Measurements from ENCODE around the gene OPTC. TPM values are rescaled to one million over a fixed set of nuclear protein-coding genes. Genes with fewer than 3 reads are reported as not detected.

Gene OPTC
- total RNA-seq, 4 donors from 2014 or later = not detected

DNA sequence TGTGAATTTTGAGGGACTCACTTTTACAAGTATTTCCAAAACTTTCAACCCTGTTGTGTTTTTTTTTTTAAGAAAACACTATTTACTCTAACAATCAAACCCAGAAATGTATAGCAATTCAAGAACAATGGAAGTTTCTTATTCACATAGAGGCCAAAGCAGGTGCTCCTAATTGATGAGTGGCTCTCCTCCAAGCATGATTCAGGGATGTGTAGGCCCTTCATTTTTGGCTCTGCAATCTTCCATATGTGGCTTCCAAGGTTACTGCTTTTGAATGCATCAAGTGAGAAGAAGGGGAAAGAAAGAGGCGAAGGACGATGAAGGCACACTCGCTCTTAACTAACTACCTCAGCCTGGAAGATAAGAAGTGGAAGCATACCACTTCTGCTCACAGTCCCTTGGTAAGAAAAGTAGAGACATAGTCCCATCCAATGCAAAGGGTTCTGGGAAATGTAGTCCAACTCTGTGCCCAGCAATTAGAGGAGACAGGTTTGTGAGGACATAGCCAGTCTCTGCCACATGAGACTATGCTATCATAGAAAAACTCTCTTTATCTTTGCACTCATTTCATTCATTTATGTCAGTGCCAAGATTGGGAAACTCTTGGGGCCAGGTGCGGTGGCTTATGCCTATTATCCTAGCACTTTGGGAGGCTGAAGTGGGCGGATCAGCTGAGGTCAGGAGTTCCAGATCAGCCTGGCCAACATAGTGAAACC is 46.0 kb downstream of the OPTC start:
- 89% methylated on average over 5 of the region's 5 CpGs for WGBS
- no peaks in the 10 kb centered on the region for H3K9me3 ChIP-seq
- no peak overlapping the region for H3K4me3 ChIP-seq
- no peak for TF ChIP-seq EP300 (IDR thresholded peaks at IDR 0.05)
- TF ChIP-seq, protein P1, sequence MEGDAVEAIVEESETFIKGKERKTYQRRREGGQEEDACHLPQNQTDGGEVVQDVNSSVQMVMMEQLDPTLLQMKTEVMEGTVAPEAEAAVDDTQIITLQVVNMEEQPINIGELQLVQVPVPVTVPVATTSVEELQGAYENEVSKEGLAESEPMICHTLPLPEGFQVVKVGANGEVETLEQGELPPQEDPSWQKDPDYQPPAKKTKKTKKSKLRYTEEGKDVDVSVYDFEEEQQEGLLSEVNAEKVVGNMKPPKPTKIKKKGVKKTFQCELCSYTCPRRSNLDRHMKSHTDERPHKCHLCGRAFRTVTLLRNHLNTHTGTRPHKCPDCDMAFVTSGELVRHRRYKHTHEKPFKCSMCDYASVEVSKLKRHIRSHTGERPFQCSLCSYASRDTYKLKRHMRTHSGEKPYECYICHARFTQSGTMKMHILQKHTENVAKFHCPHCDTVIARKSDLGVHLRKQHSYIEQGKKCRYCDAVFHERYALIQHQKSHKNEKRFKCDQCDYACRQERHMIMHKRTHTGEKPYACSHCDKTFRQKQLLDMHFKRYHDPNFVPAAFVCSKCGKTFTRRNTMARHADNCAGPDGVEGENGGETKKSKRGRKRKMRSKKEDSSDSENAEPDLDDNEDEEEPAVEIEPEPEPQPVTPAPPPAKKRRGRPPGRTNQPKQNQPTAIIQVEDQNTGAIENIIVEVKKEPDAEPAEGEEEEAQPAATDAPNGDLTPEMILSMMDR (IDR thresholded peaks at IDR 0.05) = no peak
- TF ChIP-seq POLR2A (IDR thresholded peaks at IDR 0.05) = no peak
- TF ChIP-seq POLR2AphosphoS5 (IDR thresholded peaks at IDR 0.05) = no peak
- H3K27ac ChIP-seq = no peak overlapping the region
- H3K36me3 ChIP-seq = no peaks in the 10 kb centered on the region
- peaks cover 2% of the 10 kb centered on the region for H3K4me1 ChIP-seq
- DNase-seq (ENCODE audit: low spot score in 2 of 2) = no peak
- no peaks in the 10 kb centered on the region for H3K27me3 ChIP-seq

DNA sequence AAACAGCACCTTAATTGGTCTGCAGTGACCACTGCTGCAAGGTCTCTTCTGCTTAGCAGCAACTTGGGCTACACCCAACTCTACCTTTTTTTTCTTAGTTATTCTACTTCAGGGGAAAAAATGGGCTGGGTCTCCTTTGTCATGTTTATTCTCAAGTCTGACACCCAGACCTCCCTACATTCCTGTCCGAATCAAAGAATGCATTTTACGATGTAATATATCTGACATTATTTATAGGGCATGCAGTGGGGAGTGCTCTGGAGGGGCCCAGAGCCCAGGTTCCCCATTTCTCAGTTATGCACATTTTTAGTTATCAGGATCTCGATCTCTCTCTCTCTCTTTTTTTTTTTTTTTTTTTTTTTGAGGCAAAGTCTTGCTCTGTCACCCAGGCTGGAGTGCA is 50.5 kb downstream of the OPTC start:
- H3K4me3 ChIP-seq = no peak overlapping the region

DNA sequence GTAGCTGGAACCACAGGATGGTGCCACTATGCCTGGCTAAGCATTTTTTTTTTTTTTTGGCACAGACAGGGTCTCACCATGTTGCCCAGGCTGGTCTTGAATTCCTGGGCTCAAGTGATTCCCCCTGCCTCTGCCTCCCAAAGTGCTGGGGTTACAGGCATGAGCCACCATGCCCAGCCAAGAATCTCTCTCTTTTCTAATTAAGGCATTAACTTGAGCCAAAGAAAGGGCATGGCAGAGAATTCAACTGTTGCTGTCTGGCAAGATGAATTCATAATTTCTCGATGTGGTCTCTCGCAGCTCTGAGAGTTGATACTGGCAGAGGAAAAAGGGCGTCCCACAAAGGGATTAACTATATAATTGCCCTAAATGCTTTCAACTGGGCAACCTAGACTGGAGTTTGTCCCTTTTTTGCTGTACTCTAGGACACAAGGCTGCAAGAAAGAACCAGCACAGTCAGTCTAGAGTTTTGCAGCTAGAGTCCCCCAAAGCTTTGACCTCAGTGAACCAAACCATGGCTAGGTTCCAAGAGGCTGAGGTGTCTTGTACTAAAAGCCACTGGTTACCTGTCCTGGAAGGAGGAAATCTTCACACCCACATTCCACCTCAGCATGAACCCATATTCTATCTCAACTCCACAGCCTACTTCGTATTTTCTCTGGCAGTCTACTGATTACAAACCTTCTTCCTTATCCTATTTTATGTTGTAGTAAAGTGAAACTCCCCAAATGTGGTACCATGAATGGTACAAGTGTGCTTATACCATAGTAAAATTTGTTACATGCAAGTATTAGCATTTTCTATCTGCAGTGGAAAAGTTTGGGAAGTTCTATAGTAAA is 51.2 kb downstream of the OPTC start:
- peaks cover 6% of the 10 kb centered on the region for H3K4me1 ChIP-seq
- H3K27me3 ChIP-seq = no peaks in the 10 kb centered on the region
- H3K36me3 ChIP-seq = no peaks in the 10 kb centered on the region
- H3K4me3 ChIP-seq = no peak overlapping the region
- H3K9me3 ChIP-seq = no peaks in the 10 kb centered on the region
- no peak for DNase-seq (ENCODE audit: low spot score in 2 of 2)
- no peak for TF ChIP-seq EP300 (IDR thresholded peaks at IDR 0.05)
- TF ChIP-seq POLR2A (IDR thresholded peaks at IDR 0.05) = no peak
- TF ChIP-seq, protein P1 (IDR thresholded peaks at IDR 0.05) = no peak
- TF ChIP-seq POLR2AphosphoS5 (IDR thresholded peaks at IDR 0.05) = no peak
- 32% methylated on average over 4 of the region's 4 CpGs for WGBS
- H3K27ac ChIP-seq = no peak overlapping the region

More for the DNA sequence above, 50.5 kb downstream of the OPTC start:
- H3K4me1 ChIP-seq = peaks cover 6% of the 10 kb centered on the region
- H3K27me3 ChIP-seq = no peaks in the 10 kb centered on the region
- H3K36me3 ChIP-seq = no peaks in the 10 kb centered on the region
- TF ChIP-seq, protein P1 (IDR thresholded peaks at IDR 0.05) = no peak
- TF ChIP-seq EP300 (IDR thresholded peaks at IDR 0.05) (no peak), POLR2A (IDR thresholded peaks at IDR 0.05) (no peak), POLR2AphosphoS5 (IDR thresholded peaks at IDR 0.05) (no peak)
- no peak for DNase-seq (ENCODE audit: low spot score in 2 of 2)
- H3K27ac ChIP-seq = no peak overlapping the region
- H3K9me3 ChIP-seq = no peaks in the 10 kb centered on the region
- WGBS = 65% methylated on average over 3 of the region's 3 CpGs

DNA sequence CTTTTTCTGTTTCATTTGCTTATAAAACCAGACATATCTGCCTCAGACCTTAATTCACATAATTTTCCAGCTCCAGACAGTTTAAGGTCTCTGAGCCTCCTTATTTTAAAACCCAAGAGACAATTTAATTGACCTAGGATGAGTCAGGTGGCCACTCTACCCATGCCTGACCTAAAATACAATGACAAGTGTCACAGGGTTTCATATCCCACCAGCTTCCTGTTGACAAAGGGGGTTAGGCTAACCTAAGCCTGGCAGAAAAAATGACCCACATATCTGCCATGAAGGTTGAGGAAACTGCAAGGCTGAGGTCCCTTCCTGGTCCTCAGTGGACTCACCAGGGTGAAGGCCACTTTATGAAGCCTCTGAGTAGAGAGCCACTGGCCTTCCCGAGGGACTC is 52.3 kb downstream of the OPTC start:
- WGBS = 92% methylated on average over 1 of the region's 1 CpG
- Histone ChIP-seq H3K27ac (no peak overlapping the region), H3K9me3 (no peaks in the 10 kb centered on the region), H3K4me1 (peaks cover 6% of the 10 kb centered on the region), H3K27me3 (no peaks in the 10 kb centered on the region), H3K36me3 (no peaks in the 10 kb centered on the region), H3K4me3 (no peak overlapping the region)
- DNase-seq (ENCODE audit: low spot score in 2 of 2) = no peak
- TF ChIP-seq POLR2AphosphoS5 (IDR thresholded peaks at IDR 0.05) = no peak
- TF ChIP-seq EP300 (IDR thresholded peaks at IDR 0.05) = no peak
- TF ChIP-seq, protein P1 (IDR thresholded peaks at IDR 0.05) = no peak

DNA sequence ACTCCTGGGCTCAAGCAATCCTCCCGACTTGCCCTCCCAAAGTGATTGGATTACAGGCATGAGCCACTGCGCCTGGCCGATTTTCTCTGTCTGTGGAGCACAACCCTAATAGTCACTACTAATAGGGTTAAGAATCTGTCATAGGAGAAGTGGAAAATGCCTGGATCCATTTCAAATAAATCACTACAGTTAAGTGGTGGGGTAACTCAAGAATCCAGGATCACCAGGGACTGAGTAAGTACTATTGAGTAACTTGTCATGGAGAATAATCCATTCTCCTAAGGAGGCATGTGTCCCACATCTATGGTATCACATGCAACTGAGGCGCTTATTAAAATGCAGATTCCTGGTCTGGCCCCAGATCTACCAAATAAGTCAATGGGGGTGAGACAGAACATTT is 53.2 kb downstream of the OPTC start:
- Histone ChIP-seq H3K9me3 (no peaks in the 10 kb centered on the region), H3K4me1 (peaks cover 6% of the 10 kb centered on the region), H3K27ac (peak overlapping the region; percentile 18)

More for the DNA sequence above, 53.2 kb downstream of the OPTC start:
- TF ChIP-seq EP300 (IDR thresholded peaks at IDR 0.05) = no peak
- TF ChIP-seq, protein P1 (IDR thresholded peaks at IDR 0.05) = no peak
- TF ChIP-seq POLR2A (IDR thresholded peaks at IDR 0.05) = no peak
- no peak for TF ChIP-seq POLR2AphosphoS5 (IDR thresholded peaks at IDR 0.05)
- DNase-seq (ENCODE audit: low spot score in 2 of 2) = no peak
- Histone ChIP-seq H3K36me3 (no peaks in the 10 kb centered on the region), H3K27me3 (no peaks in the 10 kb centered on the region), H3K4me3 (no peak overlapping the region)
- 80% methylated on average over 4 of the region's 4 CpGs for WGBS

All from suprapubic skin (tissue), 4 donors.